GM19193 (cell line): ENCODE measurements around the gene AACS.

Experiments used
- POLR2A ChIP-seq: IDR thresholded peaks from 4 replicates; pipeline ENCODE4 v1.6.1; 2011; ENCODE audit not compliant: insufficient read depth, insufficient read length; ENCODE audit errors: extremely low read depth

The AACS gene

GRCh38 chr12:125189502-125189901 is 124.3 kb downstream of the AACS start:
- no peak for TF ChIP-seq POLR2A

- TF ChIP-seq POLR2A: no peak
Observed at GRCh38 chr12:125191361-125192087, 126.3 kb downstream of the AACS start.

GRCh38 chr12:125192690-125193221 is 127.5 kb downstream of the AACS start:
- no peak for TF ChIP-seq POLR2A
